Stimulated activated CD8-positive, alpha-beta memory T cell treated with anti-CD3 and anti-CD28 coated beads, Interleukin-4, amount 100 ng/mL, for 1 hour (primary cell): ENCODE measurements around the gene LENG1.
"Not testable (repeated sequence)": the region's sequence is repeated elsewhere in the genome, so short reads cannot be mapped to it uniquely, and the experiment has no call there.

Source experiments
- DNase-seq, 2 donors: peaks; one replicate each; pipeline ENCODE4 v3.0.0-alpha.2; 2020; ENCODE audit warnings: low read depth in 2 of 2, low spot score in 1 of 2

LENG1 gene

GRCh38 chr19:54189735-54190502, 30.4 kb upstream of the LENG1 start:
- peak; percentile 99 to 100 for DNase-seq

GRCh38 chr19:54189145-54189734, 29.7 kb upstream of the LENG1 start, which contains the start of gene MBOAT7:
MBOAT7 (minus strand) TSS chr19:54189580; CDS start chr19:54188508, 1,072 bp downstream.
- DNase-seq, result peak in 1 of 2 donors; percentile 30

- DNase-seq, result peak in 1 of 2 donors; percentile 54
Observed at GRCh38 chr19:54188215-54188871, 28.8 kb upstream of the LENG1 start.

- no peak for DNase-seq
Observed at GRCh38 chr19:54186934-54187381, 27.4 kb upstream of the LENG1 start.

GRCh38 chr19:54186351-54186750, 26.8 kb upstream of the LENG1 start:
- no peak for DNase-seq

- DNase-seq, result no peak
Observed at GRCh38 chr19:54183431-54183830, 23.9 kb upstream of the LENG1 start.

- DNase-seq, result not testable (repeated sequence)
Observed at GRCh38 chr19:54181894-54182293, 22.4 kb upstream of the LENG1 start.

- DNase-seq, result no peak
Observed at GRCh38 chr19:54180691-54181091, 21.2 kb upstream of the LENG1 start.

GRCh38 chr19:54179921-54180461, 20.5 kb upstream of the LENG1 start:
- DNase-seq, result no peak

GRCh38 chr19:54179262-54179852, 19.8 kb upstream of the LENG1 start:
- DNase-seq, result no peak

GRCh38 chr19:54178581-54179261, 19.2 kb upstream of the LENG1 start:
- no peak for DNase-seq

- no peak for DNase-seq
Observed at GRCh38 chr19:54173951-54174834, 14.7 kb upstream of the LENG1 start.

- no peak for DNase-seq
Observed at GRCh38 chr19:54173359-54173699, 13.8 kb upstream of the LENG1 start.

GRCh38 chr19:54172471-54173358, 13.2 kb upstream of the LENG1 start, which contains the start of gene TMC4:
TMC4 (minus strand) TSS chr19:54173160; CDS start chr19:54173117, 43 bp downstream.
- no peak for DNase-seq

GRCh38 chr19:54171736-54172431, 12.4 kb upstream of the LENG1 start:
- not testable (repeated sequence) for DNase-seq

- no peak for DNase-seq
Observed at GRCh38 chr19:54169149-54169740, 9.7 kb upstream of the LENG1 start.

- peak; percentile 84 to 90 for DNase-seq
Observed at GRCh38 chr19:54168174-54168917, 8.8 kb upstream of the LENG1 start.
